Activated T-cell treated with anti-CD3 and anti-CD28 coated beads, Interleukin-2, amount 50 U/mL, for 1 hour (primary cell): ENCODE results near the gene EIF2D.
A peak's percentile ranks its signal among the peaks of the same experiment; 100 is the strongest.
"Not testable (repeated sequence)": the region's sequence is repeated elsewhere in the genome, so short reads cannot be mapped to it uniquely, and the experiment has no call there.

Experiments used
- DNase-seq: peaks from one replicate; pipeline ENCODE4 v3.0.0-alpha.2; 2020

EIF2D gene

DNA sequence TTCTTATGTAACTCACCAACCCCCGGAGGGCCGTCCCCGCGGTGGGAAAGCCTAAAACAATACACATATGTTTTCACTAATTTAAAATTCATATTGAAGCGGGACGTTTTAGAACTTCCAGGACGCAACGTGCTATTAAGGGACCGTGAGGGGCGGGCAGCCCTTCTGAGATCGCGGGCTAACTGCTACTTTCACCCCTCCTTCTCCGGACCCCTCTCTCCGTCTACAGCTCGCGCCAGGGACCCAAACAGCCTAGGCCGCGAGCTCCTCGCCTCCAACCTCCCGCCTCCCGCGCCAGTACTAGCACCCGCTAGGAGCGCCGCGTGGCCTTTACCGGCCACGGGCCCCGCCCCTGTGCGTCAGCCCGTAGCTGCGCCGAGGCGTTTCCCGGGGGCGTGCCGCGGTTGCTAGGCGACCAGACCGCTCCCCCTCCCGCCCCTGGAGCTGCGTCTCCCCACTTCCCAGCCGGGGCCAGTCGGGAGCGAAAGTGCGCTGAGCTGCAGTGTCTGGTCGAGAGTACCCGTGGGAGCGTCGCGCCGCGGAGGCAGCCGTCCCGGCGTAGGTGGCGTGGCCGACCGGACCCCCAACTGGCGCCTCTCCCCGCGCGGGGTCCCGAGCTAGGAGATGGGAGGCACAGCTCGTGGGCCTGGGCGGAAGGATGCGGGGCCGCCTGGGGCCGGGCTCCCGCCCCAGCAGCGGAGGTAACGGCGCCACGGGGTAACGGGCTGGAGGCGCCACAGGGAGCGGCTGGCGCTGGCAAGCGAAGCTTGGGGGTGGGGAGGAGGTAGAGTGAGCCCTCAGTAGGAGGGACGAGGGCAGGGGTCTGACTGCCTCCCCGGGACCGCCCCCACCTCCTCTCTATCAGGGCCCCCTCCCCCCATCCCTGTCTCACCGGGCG lies 23.1 kb upstream of the EIF2D start, which contains the start of gene DYRK3:
TSS of gene DYRK3 (plus strand) at position 457 of the 898 bp plus-strand sequence. CDS start at position 625, 168 bp downstream.
- DNase-seq = peak; percentile 93

DNA sequence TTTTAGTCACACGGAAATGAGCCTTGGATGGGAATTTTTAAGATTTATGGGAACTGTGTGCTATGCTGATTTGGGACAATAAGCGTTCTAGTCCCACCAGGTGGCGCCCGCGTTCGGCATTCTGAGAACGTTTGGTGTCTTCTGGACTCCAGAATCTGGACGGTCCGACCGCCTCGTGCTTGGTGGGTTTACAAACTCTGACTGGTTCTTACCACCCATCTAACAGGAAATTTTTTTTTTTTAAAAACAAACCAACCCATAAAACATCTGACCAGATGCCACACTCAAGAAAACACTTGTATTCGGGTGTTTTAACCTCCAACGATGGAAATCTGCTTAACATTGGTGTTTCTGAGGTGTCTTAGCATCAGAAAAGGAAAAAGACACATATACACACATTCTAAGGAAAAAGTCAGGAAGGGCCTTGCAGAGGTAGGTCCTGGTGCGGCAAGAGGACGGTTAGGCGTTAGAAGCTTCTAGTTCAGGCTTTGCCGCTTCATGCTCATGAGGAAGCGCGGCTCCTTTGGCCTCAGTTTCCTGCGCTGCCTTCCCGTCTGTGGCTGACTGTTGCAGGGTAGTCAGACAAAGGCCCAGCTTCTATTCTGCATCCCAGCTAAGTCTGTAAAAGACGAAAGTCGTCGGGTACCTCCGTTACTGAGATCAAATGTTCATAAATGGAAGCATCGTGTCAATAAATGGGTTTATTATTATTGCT lies 22.3 kb upstream of the EIF2D start:
- DNase-seq = peak; percentile 74

DNA sequence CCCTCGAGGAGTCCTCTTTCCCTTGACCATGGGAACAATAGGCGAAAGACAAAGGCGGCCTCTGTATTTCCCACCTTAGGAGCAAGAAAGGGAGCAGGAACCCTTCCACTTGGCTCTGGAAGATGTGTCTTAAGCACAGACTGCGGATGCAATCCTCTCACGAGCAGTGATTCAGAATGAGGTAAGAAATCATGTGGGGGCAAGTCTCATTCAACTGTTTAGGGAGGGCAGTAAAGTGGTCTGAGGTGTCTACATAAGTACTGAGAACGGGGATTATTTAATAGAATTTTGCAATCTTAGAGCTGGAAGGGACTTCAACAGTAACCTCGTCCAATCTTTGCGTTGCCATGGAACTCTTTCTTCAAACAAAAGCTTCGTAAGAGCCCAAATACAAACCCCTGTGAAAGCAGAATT lies 21.4 kb upstream of the EIF2D start:
- no peak for DNase-seq

DNA sequence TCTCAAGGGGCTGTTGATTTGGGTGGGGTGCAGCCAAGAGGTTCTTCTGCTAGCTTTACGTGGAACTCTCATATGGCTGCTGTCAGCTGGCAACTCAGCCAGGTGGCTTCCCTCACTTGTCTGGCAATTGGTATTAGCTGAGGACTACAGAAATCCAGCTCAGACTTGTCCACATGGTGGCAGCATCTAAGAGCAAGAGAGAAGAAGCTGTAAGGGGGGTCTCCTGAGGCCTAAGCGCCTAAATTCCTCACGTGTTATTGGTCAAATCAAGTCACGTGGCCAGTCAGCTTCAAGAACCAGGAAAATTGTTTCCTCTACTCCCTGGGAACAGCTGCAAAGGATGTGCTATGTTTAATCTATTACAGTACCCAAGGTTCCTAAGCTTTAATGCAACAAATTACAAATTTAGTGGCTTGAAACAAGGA lies 18.8 kb upstream of the EIF2D start:
- DNase-seq = no peak

DNA sequence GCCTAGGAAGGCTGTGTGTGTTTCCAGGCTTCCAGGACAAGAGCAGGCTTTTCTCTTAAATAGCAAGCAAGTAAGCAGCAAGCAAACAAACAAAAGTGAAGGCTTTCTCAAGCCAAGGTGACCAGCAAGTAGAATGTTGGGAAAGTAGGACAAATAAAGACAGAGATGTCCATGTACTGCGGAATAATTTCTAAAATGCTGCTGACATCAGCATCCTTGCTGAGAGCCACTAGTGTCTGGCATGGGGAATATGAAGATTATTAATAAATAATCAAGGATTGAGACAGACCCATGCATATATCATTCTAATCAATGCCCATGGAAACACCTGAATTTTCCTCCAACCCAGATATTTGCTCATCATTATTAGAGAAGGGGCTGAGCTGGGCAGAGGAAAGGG lies 16.7 kb upstream of the EIF2D start:
- DNase-seq = no peak

DNA sequence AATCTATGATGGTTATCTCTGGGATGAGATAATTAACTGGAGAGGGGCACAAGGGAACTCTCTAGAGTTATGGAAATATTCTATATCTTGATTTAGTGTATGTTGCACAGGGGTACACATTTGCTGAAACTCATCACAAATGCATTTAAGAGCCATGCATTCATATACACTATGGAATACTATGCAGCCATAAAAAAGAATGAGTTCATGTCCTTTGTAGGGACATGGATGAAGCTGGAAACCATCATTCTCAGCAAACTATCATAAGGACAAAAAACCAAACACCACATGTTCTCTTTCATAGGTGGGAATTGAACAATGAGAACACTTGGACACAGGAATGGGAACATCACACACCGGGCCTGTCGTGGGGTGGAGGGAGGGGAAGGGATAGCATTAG lies 14.1 kb upstream of the EIF2D start:
- not testable (repeated sequence) for DNase-seq

DNA sequence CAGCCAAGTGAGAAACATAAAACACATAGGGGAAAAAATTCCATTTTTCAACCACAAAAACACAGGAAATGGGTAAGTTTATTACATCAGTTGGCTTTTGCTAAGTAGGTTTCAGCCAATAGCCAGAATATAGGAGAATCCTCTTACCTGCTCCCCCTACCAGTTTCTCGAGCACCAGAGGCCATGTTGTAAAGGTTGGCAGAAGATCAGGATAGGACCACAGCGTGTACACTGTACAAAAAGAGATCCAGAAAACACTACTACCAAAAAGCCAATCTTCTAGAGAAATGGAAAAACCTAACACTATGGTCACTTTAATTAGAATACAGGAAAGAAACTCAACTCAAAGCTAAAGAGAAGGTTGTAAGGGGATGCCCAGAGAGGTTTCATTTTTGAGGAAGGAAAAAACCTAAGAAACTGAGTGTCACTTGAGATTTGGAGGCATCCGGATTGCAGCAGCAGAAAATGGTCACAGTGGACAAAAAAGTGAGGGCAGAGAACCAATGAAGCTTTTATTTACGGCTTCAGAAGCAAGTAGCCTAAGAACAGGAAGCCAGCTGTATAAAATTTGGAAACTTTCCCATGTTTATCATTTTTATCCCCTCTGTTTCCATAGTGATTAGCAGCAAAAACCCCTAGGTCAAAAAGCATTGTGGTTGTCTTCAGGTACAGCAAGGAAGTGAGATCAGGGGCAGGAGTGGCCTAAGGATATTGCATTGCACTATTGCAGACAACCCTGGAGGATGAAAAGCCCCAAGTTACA lies 2.9 kb downstream of the EIF2D start:
- no peak for DNase-seq

DNA sequence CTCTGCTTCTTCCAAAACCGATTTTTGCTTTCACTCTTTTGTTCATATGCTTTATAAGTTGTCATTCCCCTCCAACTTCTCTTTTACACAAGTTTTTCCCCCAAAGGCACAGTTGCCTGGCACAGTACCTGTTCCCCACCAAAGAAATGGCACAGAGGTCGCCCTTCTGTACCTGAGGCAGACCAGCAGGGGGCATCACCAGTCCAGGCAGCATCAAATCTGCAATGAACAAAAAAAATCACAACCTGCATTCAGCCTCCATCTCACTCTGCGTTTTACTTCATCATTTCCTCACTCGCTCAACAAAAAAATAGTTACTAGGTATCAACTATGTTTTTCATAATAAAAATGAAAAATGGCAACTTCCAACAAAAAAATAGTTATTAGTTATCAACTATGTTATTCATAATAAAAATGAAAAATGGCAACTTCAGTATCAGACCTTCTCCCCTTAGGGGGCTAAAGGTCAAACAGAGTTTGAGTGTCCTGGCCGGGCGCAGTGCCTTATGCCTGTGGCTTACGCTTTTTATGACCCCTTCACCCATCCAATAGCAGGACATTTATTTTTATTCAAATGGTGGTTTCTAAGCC lies 4.1 kb downstream of the EIF2D start:
- peak; percentile 63 for DNase-seq

DNA sequence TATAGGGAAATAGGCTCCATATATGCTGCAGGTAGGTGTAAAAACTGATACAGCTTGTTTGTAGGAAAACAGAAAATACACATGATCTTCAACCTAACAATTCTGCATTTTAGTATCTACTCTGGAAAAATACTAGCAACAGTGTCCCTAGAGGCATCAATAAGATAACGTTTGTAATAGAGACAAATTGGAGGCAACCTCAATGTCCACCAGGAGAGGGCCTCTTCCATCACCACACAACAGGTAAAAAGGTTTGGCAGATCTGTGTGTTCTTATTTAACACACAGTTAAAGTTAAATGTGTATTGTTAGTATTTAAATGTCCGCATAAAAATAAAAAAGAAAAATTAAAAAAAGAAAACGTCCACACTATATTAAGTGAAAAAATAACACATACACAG lies 5.4 kb downstream of the EIF2D start:
- no peak for DNase-seq

DNA sequence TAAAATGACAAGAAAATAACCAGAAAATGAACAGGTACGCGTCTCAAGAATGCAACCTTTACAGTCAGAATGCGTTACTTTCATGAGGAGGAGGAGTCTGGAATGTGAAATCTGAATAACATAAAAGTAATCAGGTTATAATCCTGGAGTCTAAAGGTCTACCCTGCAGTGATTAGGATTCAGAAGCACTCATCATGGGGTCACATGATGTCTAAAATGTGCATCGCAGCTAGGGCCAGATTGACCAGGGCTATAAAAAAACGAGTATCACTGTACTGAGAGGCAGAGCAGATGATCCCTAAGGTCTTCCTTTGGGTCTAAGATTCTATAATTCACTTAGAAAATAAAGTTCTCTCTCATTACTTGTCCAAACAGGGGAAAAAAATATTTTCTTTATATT lies 7.4 kb downstream of the EIF2D start:
- no peak for DNase-seq

DNA sequence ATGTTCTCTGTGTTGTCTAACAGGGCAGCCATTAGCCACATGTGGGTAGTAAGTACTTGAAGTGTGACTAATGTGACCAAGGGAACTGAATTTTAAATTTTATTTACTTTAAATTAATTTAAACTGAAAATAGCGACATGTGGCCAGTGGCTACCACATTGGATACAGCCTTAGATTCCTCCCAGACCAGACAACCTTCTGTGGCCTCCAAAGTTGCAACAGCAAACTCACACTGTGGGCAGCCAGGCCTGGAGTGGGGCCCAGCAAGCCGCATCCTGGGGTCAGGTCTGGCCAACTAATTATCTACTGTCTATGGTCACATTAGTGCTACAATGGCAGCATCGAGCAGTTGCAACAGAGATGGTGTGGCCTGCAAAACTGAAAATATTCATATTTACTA lies 11.7 kb downstream of the EIF2D start:
- no peak for DNase-seq

DNA sequence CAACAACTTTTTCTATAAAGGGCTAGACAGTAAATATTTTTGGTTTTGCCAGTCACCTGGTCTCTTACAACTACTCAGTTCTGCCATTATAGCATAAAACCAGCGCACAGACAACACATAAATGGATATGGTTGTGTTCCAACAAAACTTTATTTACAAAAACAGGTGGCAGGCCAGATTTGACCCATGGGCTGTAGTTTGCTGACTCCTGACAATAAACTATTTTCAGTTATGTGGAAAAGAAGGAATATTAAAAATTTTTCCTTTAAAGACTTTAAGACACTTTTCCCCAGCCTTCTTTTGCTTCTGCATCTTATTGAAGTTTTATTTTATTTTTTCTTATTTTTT lies 16.0 kb downstream of the EIF2D start:
- DNase-seq = no peak

DNA sequence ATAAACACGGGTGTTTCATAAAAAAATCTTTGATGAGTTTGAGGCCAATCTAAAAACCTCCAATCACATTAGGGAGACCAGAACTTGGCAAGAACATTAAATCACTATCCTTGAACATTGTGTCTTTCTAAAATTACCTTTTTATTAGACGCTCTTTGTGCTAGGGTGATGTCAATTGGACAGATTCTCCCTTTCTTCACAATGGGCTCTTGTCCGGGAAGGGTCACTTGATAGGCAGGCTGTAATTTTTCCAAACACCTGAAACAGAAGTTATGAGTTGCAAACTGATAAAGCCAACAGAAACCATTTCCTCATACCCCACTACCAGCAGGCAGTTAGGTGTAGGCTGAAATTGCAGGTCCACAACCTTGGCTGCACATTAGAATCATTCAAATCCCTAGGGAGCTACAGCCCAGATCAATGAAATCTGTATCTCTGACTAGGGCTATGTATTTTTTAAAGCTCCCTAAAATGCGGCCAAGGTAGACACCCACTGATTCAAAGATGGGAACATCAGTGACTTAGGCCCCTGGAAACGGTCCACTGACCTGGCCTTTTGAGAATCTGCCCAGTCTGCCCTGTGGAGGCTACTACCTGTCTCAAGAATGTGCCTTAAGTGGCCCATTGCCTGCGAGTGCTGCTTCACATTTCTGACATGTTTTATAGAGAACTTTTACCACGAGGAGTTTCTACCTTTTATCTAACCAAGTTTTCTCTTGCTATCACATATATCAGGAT lies 16.5 kb downstream of the EIF2D start:
- DNase-seq = no peak

DNA sequence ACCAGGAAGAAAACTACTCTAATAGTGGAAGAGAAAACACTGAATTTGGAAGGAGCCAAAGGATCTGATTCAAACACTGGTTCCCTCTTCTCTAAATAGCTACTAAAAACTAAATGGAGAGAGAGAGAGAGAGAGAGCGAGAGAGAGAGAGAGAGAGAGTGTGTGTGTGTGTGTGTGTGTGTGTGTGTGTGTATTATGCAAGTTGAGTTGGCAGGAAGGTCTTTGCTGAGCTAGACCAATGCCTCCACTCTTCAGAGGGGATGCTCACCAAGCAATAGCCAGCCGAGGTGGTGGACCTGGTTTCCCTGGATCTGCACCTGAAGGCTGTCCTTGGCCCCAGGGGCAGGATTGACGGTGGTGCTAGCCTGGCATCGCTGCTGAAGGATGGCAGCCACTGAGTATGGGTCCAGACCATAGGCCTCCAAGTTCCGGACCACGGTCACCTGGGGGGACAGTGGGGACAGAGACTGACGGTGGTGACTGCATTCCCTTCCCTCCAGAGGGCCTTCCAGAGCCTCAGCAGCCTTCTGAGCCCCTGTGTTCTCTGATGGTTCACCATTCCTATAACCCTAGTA lies 18.8 kb downstream of the EIF2D start:
- DNase-seq = no peak

DNA sequence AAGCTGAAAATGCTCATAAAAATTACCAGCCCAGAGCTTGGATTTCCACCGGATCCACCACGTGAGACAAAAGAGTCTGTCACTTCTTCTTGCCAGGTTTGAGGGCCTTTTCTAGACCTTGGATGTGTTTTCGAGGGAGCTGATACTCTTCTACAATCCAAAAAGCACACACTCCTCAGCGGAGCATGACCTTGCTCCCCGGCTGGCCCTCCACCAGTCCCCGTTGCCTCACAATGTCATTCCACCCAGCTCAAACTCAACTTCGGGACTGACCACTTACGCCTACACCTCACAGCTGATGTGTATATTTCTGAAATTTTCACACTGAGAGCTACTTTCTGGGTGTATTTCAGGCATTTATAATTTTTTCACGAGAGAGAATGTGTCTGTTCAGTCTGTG lies 20.6 kb downstream of the EIF2D start:
- DNase-seq = no peak

DNA sequence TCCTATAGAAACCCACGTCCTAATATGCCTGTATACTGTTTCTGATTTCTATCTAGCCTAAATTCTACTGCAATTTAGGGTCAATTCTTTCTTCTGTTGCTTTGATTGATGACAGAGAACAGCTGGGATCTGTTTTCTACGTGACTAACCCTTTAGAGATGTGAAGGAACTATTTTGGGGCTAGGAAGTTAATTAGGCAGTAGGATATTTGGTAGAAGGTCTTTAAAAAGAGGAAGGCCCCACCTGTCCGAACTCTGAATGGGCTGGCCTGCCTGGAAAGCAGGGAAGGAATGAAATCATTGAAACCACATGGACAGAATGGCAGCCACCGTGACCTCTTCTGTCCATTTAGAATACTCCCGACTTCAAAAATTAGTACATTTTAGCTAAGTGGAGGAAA lies 21.0 kb downstream of the EIF2D start:
- DNase-seq = no peak

DNA sequence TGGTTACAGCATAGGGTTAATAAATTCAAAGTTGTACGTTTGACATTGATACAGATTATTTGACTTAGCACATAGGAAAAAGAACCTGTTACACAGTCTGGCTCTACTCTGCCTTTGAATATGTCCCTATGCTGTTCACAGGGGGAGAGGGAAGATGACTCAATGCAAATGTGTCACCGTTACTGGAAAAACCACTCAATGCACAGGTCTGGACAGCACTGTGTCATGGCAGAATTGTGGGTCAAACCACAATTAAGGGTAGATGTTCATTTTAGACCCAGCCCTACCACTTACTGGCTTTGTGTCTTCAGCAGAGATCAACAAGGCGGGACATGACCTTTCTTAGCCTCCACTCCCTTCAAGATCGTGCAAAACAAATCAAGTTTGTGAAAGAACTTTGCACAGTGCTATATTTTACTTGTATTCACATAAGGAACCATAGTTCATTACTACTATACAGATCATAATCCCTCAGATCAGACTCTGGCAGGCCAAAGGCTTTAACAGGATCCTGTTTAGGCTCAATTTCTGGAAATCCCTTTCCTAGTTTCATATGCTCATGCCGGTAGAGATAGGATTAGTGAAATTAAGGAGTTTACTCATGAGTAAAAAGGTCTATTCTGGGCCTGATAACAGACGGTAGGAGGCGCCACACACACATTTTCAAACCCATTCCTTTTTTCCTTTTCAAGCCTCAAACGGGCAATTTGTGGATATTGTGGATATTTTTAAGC lies 22.1 kb downstream of the EIF2D start:
- no peak for DNase-seq

DNA sequence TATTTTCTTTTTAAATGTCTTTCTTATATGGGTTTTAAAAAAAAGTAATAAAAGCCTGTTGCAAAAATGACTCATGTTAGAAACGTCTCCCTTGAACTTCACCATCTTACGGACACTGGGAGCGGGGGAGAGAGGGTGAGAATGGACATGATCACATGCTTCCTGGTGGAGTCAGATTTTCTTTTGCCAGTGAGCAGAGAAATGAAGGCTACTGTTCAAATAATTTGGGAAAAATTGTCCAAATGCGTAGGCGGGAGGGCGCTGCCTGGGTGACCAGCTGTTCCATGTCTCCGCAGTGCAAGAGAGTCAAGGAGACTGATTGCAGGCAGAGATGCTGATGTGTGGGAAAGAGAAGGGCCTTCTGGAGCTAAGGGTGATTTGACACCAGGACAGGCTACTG lies 23.1 kb downstream of the EIF2D start:
- DNase-seq = no peak

DNA sequence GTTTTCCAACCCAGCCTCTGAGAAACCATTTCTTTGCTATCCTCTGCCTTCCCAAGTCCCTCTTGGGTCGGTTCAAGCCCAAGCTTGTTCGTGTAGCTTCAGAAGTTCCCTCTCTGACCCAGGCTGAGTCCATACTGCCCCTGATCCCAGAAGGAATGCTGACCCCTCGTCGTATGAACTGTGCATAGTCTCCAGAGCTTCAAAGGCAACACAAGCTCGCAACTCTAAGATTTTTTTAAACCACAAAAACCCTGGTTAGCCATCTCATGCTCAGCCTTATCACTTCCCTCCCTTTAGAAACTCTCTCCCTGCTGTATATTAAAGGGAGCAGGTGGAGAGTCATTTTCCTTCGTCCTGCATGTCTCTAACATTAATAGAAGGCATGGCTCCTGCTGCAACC lies 23.8 kb downstream of the EIF2D start:
- no peak for DNase-seq

DNA sequence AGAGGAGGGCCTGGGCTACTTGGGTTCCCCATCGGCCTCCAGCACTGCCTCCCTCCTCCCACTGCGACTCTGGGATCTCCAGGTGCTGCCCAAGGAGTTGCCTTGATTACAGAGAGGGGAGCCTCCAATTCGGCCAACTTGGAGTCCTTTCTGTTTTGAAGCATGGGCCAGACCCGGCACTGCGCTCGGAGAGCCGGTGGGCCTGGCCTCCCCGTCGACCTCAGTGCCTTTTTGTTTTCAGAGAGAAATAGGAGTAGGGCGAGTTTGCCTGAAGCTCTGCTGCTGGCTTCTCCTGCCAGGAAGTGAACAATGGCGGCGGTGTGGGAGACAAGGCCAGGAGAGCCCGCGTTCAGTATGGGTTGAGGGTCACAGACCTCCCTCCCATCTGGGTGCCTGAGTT lies 24.4 kb downstream of the EIF2D start:
- DNase-seq = no peak
